Measurements from ENCODE around the gene MTX1. TPM values are rescaled to one million over a fixed set of nuclear protein-coding genes. Genes with fewer than 3 reads are reported as not detected.
A peak's percentile ranks its signal among the peaks of the same experiment; 100 is the strongest.

The MTX1 gene
- total RNA-seq, 2 donors from 2014 or later = 16.2 to 27.0 TPM

DNA sequence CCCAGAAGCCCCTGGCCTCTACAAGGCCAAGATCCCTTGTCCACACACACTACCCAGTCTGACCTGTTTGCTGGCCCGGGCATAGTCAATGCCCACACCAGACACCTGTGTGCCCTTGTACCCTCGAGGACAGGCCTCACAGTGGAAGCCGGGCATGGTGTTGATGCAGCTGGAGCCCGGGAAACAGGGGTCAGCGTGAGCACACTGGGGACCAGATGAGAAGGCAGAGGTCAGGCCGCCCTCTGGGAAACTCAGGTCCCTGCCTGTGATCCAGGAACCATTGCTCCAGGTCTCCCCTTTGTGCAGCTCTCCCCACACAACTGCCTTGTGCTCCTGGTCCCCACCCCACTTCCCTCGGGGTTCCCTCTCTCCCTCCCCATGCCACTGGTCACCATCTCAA, 6.3 kb upstream of the MTX1 start:
- peaks cover 7% of the 10 kb centered on the region for H3K36me3 ChIP-seq
- no peak overlapping the region for H3K4me3 ChIP-seq
- no peaks in the 10 kb centered on the region for H3K9me3 ChIP-seq
- no peaks in the 10 kb centered on the region for H3K27me3 ChIP-seq
- H3K4me1 ChIP-seq = peaks cover 0 to 11% of the 10 kb centered on the region in 2 donors
- H3K27ac ChIP-seq = no peak overlapping the region
- TF ChIP-seq, protein P1, sequence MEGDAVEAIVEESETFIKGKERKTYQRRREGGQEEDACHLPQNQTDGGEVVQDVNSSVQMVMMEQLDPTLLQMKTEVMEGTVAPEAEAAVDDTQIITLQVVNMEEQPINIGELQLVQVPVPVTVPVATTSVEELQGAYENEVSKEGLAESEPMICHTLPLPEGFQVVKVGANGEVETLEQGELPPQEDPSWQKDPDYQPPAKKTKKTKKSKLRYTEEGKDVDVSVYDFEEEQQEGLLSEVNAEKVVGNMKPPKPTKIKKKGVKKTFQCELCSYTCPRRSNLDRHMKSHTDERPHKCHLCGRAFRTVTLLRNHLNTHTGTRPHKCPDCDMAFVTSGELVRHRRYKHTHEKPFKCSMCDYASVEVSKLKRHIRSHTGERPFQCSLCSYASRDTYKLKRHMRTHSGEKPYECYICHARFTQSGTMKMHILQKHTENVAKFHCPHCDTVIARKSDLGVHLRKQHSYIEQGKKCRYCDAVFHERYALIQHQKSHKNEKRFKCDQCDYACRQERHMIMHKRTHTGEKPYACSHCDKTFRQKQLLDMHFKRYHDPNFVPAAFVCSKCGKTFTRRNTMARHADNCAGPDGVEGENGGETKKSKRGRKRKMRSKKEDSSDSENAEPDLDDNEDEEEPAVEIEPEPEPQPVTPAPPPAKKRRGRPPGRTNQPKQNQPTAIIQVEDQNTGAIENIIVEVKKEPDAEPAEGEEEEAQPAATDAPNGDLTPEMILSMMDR (IDR thresholded peaks at IDR 0.05) = no peak
- DNase-seq (ENCODE audit: low spot score) = no peak

DNA sequence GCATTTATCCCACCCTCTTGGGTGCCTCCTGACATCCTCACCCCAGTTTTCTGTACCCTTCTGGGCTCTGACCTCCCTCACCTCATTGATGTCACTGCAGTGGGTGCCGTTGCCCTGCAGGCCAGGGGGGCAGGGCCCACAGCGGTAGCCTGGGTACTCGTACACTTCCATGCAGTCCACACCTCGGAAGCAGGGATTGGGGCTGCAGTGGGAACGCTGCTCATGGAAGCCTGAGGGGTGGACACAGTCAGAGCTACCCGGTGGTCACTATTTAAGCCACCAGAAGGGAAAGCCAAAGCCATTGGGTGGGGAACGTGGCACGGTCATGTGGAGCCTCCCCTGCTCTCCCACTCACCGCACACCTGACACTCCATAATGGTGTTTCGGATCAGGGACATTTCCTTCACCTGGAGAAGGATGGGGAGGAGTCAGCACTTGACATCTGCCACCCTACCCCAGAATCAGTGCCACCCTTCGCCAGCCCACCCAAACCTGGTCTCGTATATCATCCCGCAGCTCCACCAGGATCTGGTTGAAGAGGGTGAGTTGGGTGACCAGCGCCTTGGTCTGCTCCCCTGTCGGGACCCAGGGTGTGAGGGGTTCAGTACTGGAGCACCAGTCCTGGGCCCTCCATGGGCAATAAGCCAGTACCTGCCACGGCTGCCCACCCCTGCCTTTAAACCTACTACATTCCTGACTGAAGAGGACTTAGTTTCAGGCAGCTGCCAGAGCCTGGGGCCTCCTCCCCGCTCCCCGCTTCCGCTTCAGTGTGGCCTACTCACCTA, 5.6 kb upstream of the MTX1 start:
- TF ChIP-seq, protein P1 (IDR thresholded peaks at IDR 0.05) = no peak
- H3K27me3 ChIP-seq = no peaks in the 10 kb centered on the region
- H3K9me3 ChIP-seq = no peaks in the 10 kb centered on the region
- no peak overlapping the region for H3K27ac ChIP-seq
- H3K4me3 ChIP-seq = no peak overlapping the region
- H3K4me1 ChIP-seq = peaks cover 0 to 18% of the 10 kb centered on the region in 2 donors
- peaks cover 3% of the 10 kb centered on the region for H3K36me3 ChIP-seq
- no peak for DNase-seq (ENCODE audit: low spot score)

DNA sequence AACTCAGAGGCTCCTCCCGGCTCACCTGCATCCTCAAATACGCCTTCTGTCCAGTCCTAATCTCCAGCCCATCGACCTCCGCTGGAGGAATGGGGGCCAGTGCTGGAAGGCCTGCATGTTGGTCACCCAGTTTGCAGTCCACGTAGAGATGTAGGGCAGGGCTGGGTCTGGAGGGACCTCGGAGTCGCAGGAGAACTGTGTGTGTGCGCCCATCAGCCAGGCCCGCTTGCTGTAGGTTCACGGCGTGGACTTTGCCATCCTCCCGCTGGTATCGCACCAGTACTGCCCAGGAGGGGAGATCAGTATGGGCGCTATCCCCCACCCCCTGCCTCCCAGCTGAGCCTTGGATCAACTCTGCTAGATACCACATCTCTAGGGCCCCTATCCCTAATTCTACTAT, 3.5 kb upstream of the MTX1 start:
- H3K4me3 ChIP-seq = no peak overlapping the region
- H3K27me3 ChIP-seq = no peaks in the 10 kb centered on the region

DNA sequence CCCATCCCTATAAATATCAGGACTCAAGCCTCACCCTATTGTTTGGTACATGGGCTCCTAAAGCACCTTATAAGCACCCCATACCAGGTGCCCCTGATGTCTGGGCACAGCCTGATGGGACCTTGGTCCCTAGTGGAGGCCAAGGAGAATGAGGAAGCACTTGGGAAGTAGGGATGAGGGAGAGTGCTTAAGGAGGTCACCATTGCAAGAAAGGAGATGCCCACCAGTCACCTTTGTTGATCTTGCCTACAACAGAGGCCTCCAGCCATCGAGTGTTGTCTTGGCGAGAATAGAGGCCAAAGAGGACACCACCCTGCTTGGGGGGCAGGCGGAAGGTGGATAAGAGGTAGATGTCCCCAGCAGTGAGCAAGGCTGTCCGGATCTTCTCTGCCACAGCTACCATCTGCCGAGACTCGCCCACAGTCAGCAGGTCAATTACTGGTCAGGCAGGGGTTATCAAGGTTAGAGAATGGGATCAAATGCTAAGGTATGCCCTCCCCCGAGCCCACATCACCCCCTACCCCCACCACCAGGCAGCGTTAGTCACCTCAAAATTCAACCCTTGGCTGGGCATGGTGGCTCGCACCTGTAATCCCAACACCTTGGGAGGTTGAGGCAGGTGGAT, 2.4 kb upstream of the MTX1 start:
- no peaks in the 10 kb centered on the region for H3K9me3 ChIP-seq
- peaks cover 1% of the 10 kb centered on the region for H3K36me3 ChIP-seq
- no peak for DNase-seq (ENCODE audit: low spot score)
- no peak overlapping the region for H3K4me3 ChIP-seq
- peak overlapping the region in 1 of 2 donors; percentile 100 for H3K27ac ChIP-seq
- TF ChIP-seq, protein P1 (IDR thresholded peaks at IDR 0.05) = no peak
- H3K27me3 ChIP-seq = no peaks in the 10 kb centered on the region
- peaks cover 0 to 36% of the 10 kb centered on the region in 2 donors for H3K4me1 ChIP-seq

More for the DNA sequence above, 3.5 kb upstream of the MTX1 start:
- no peak for DNase-seq (ENCODE audit: low spot score)
- Histone ChIP-seq H3K9me3 (no peaks in the 10 kb centered on the region), H3K27ac (no peak overlapping the region), H3K4me1 (peaks cover 0 to 30% of the 10 kb centered on the region in 2 donors), H3K36me3 (no peaks in the 10 kb centered on the region)
- TF ChIP-seq, protein P1 (IDR thresholded peaks at IDR 0.05) = no peak

DNA sequence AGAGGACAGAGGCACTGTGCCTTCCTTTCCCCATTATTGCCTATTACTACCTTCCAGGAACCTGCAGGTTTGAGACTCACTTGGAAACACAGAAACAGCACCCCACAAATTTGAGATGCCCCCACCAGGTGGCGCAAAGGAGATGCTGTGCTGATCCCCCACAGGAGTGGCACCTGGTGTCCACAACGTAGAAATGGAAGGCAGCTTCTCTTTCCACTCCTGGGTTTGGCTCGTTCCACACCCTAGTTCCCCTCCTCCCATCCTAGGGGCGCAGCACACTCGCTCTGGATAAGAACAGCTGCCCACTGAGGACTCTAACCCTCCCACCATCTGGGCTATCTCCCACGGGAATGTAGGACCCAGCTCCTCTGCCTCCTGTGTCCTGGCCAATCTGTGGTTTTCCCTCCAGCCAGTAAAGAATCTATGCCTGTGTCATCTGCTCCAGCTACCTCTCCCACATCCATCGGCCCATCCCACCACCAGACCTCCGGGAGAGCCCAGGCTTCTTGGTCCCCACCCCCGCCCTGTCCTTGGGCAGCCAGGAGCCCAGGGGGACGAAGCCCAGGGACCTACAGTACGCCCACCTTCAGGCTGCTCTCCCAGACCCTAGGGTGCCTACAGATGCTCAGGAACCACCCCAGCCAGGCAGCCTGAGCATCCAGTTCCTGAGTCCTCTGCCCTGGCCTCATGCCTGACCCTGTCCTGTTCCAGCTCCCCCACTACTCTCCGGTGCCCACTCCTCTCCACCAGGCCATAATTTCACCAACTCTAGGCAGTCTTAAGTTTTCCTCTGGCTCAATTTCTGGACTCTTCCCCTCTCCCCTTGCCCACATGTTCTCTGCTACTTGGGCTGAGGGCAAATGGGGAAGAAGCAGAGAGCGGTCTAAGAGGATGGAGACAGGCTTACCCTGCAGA, 1.3 kb upstream of the MTX1 start:
- TF ChIP-seq, protein P1 (IDR thresholded peaks at IDR 0.05) = peak; percentile 80 to 86
- H3K27me3 ChIP-seq = no peaks in the 10 kb centered on the region
- H3K9me3 ChIP-seq = no peaks in the 10 kb centered on the region
- peak overlapping the region; percentile 79 for H3K4me3 ChIP-seq
- peaks cover 0 to 36% of the 10 kb centered on the region in 2 donors for H3K4me1 ChIP-seq
- peak; percentile 93 for DNase-seq (ENCODE audit: low spot score)
- peak overlapping the region; percentile 99 to 100 for H3K27ac ChIP-seq
- H3K36me3 ChIP-seq = peaks cover 10% of the 10 kb centered on the region

Data from right atrium auricular region (tissue), 2 donors.